CD4-positive, alpha-beta T cell treated with Interleukin-21 for 1 hour (primary cell): ENCODE results near the gene GALNT13.

Source experiments
- DNase-seq: peaks from one replicate; pipeline ENCODE4 v3.0.0-alpha.2; 2020

Gene GALNT13

GRCh38 chr2:153871231-153872221 is at the start of gene GALNT13:
Gene GALNT13, plus strand, starts transcription at chr2:153871922.
- no peak for DNase-seq

- no peak for DNase-seq
Observed at GRCh38 chr2:153823880-153824279, 47.8 kb upstream of the GALNT13 start.

- no peak for DNase-seq
Observed at GRCh38 chr2:153828335-153828734, 43.4 kb upstream of the GALNT13 start.

- DNase-seq: no peak
Observed at GRCh38 chr2:153834662-153835061, 37.1 kb upstream of the GALNT13 start.

- no peak for DNase-seq
Observed at GRCh38 chr2:153858250-153858649, 13.5 kb upstream of the GALNT13 start.

GRCh38 chr2:153864022-153864421 is 7.7 kb upstream of the GALNT13 start:
- no peak for DNase-seq

- DNase-seq: no peak
Observed at GRCh38 chr2:153866595-153866994, 5.1 kb upstream of the GALNT13 start.

GRCh38 chr2:153870308-153870707 is 1.4 kb upstream of the GALNT13 start:
- DNase-seq: no peak

GRCh38 chr2:153872311-153873051 is 759 bp downstream of the GALNT13 start:
- DNase-seq: no peak

GRCh38 chr2:153873052-153874048 is 1.6 kb downstream of the GALNT13 start:
- no peak for DNase-seq

- DNase-seq: no peak
Observed at GRCh38 chr2:153875801-153876466, 4.2 kb downstream of the GALNT13 start.

GRCh38 chr2:153880926-153881325 is 9.2 kb downstream of the GALNT13 start:
- no peak for DNase-seq

- DNase-seq: no peak
Observed at GRCh38 chr2:153886833-153887232, 15.1 kb downstream of the GALNT13 start.

- no peak for DNase-seq
Observed at GRCh38 chr2:153890576-153890975, 18.9 kb downstream of the GALNT13 start.

GRCh38 chr2:153891051-153891450 is 19.3 kb downstream of the GALNT13 start:
- no peak for DNase-seq

GRCh38 chr2:153912798-153913396 is 41.2 kb downstream of the GALNT13 start:
- DNase-seq: no peak

- no peak for DNase-seq
Observed at GRCh38 chr2:153917570-153917969, 45.8 kb downstream of the GALNT13 start.

GRCh38 chr2:153935511-153935910 is 63.8 kb downstream of the GALNT13 start:
- DNase-seq: no peak

- DNase-seq: no peak
Observed at GRCh38 chr2:153939124-153939796, 67.5 kb downstream of the GALNT13 start.

- DNase-seq: no peak
Observed at GRCh38 chr2:153940511-153940910, 68.8 kb downstream of the GALNT13 start.

- DNase-seq: no peak
Observed at GRCh38 chr2:153944800-153945199, 73.1 kb downstream of the GALNT13 start.
